ENCODE results near the gene KCNH8.

- TF ChIP-seq ZNF274 (IDR thresholded peaks at IDR 0.05; ENCODE audit: low read depth, low read length), result no peak
- no peak for TF ChIP-seq YY1 (IDR thresholded peaks at IDR 0.05; ENCODE audit: insufficient read depth, insufficient read length)
These were observed 40.6 kb upstream of the KCNH8 start for GRCh38 chr3:19107719-19108118.

Data from NT2/D1 (cell line).